Measurements from ENCODE around the gene KANSL1. TPM values are rescaled to one million over a fixed set of nuclear protein-coding genes. Genes with fewer than 3 reads are reported as not detected.

Gene KANSL1
- total RNA-seq, 1 donor from 2014 or later, result 190 TPM

- DNase-seq (ENCODE audit: low spot score), result no peak
These were observed 209.5 kb downstream of the KANSL1 start for GRCh38 chr17:45983614-45984310.

GRCh38 chr17:45982791-45983613, 210.2 kb downstream of the KANSL1 start:
- DNase-seq (ENCODE audit: low spot score), result no peak

GRCh38 chr17:45981306-45981705, 211.9 kb downstream of the KANSL1 start:
- DNase-seq (ENCODE audit: low spot score), result no peak

- no peak for DNase-seq (ENCODE audit: low spot score)
These were observed 212.4 kb downstream of the KANSL1 start for GRCh38 chr17:45980855-45981254.

Other genes with a start within 250 kb of the KANSL1 start
- gene STH, start 194.2 kb downstream of the KANSL1 start, total RNA-seq, result not detected
- gene LRRC37A, start 101.7 kb upstream of the KANSL1 start, total RNA-seq, result 7.7 TPM
- gene ARL17B, start 168.3 kb upstream of the KANSL1 start, total RNA-seq, result 32.4 TPM

Data from ureter (tissue), 1 donor.